ENCODE data around the gene BACH2.

DNA sequence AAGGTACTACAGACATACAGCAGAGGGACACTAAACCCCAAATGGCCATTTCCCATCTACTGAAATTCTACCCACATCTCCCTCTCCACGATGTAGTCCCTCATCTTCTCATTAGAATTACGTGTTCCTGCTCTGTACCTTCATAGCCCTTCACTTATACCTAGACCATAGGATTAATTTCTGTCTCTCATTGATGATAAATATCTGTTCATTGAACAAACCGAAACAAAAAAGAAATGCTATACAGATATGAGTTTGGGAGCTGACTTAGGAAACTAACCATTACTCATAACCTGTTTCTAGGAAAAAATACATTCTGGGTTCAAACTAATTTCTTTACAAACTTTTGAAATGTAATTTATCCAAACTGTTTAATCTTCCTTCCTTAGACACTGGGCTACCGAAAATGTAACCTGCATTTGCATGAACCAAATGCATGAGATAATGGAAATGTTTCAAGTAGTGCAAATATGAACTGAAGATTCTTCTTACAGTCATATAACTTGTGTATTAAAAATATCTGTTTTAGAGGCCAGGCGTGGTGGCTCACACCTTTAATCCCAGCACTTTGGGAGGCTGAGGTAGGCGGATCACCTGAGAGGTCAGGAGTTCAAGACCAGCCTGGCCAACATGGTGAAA, 317.0 kb downstream of the BACH2 start:
- TF ChIP-seq POLR2A (IDR thresholded peaks at IDR 0.05; ENCODE audit: low read depth, low read length), result no peak
- no peak for TF ChIP-seq POLR2AphosphoS5 (IDR thresholded peaks at IDR 0.05; ENCODE audit: low read depth, low read length)

Data from GM12892 (cell line).